ENCODE results near the gene TXNDC16.
"Not testable (repeated sequence)": the region's sequence is repeated elsewhere in the genome, so short reads cannot be mapped to it uniquely, and the experiment has no call there.

TXNDC16 gene

GRCh38 chr14:52547027-52547426 is 5.3 kb downstream of the TXNDC16 start:
- intact Hi-C loops (cut with DNase I), result no loop called here
- no peak for DNase-seq

GRCh38 chr14:52546318-52546670 is 6.0 kb downstream of the TXNDC16 start:
- no peak for DNase-seq
- intact Hi-C loops (cut with DNase I), result no loop called here

GRCh38 chr14:52545584-52546317 is 6.6 kb downstream of the TXNDC16 start:
- intact Hi-C loops (cut with DNase I), result no loop called here
- no peak for DNase-seq

DNA sequence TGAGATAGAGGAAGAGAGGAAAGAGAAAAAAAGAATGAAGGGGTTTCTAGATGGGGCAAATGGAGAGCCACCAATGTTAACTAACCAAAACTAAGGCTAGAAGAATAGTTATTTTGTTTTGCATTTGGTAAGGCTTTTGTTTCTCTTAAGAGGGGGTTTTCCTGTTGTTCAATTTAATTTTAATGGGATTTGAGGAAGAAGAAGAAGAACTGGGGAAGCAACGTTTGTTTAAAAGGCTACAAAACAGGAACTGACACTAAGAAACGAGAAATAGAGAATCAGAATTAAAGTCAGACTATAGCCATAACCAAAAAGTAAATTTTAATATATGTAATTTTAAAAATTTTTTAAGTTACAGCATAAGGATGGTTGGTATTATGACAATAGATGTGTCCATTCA is 13.7 kb downstream of the TXNDC16 start:
- DNase-seq, result no peak
- intact Hi-C loops (cut with DNase I), result no loop called here

DNA sequence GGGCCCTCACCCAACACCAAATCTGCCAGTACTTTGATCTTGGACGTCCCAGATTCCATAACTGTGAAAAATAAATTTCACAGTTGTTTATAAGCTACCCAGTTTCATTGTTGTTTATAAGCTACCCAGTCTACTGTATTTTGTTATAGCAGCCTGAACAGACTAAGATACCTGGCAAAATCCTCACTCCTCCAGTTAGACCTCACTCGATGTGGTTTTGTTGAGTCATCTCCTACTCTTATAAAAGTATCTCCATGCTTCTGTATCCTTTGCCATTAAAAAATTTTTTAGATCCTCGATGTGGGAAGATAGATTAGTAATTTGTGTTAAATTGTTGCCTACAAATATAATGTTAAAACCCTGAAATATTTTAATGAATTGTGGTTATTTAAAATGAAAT is 16.0 kb downstream of the TXNDC16 start:
- intact Hi-C loops (cut with DNase I), result no loop called here

DNA sequence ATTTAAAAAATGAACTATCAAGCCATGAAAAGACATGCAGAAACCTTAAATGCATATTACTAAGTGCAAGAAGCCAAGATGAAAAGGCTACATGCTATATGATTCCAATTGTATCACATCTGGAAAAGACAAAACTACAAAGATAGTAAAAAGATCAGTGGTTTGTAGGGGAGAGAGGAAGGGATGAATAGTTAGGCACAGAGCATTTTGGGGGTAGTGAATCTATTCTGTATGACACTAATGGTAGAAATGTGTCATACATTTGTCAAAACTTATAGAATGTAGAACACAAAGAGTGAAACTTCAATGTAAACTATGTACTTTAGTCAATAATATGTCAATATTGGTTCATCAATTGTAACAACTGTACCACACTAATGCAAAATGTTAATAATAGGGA is 20.8 kb downstream of the TXNDC16 start:
- DNase-seq, result no peak
- intact Hi-C loops (cut with DNase I), result no loop called here

More for the DNA sequence above, 16.0 kb downstream of the TXNDC16 start:
- no peak for DNase-seq

DNA sequence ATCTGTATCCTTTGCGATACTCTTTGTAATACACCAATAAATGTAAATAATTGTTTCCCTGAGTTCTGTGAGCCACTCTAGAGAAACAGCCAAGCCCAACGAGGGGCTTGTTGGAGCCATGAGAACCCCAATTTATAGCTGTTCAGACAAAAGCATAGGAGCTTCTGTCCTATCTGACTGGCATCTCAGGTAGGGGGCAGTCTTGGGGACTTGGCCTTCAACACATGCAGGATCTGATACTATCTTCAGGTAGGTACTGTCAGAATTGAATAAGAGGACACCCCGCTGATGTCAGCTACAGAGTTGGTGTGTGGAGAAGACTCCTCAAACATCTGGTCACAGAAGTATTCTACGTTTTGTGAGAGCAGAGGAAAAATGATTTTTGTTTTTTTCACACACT is 25.3 kb downstream of the TXNDC16 start:
- no peak for DNase-seq
- intact Hi-C loops (cut with DNase I), result no loop called here

GRCh38 chr14:52522581-52523345 is 29.5 kb downstream of the TXNDC16 start:
- DNase-seq, result no peak
- intact Hi-C loops (cut with DNase I), result no loop called here

GRCh38 chr14:52522033-52522432 is 30.3 kb downstream of the TXNDC16 start:
- no peak for DNase-seq

GRCh38 chr14:52514046-52514811 is 38.1 kb downstream of the TXNDC16 start:
- DNase-seq, result no peak
- intact Hi-C loops (cut with DNase I), result no loop called here

More at GRCh38 chr14:52522033-52522432, 30.3 kb downstream of the TXNDC16 start:
- intact Hi-C loops (cut with DNase I), result no loop called here

DNA sequence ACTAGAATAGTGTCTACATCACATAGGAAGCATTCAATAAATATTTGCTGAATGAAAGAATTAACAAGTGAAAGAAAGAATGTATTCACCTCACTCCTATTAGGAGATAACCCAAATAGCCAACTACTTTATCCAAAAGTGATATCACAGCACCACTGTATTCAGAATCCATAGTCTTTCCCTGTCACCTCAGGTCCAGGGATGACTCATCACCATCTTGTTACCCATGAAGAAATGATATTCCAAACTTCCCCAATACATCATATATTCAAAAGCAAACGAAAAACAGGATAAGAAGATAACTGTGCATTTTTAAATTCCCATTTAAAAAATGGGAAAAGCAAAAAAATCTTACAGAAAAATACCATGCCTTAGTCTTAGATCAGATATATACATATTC is 39.1 kb downstream of the TXNDC16 start:
- intact Hi-C loops (cut with DNase I), result no loop called here
- no peak for DNase-seq

DNA sequence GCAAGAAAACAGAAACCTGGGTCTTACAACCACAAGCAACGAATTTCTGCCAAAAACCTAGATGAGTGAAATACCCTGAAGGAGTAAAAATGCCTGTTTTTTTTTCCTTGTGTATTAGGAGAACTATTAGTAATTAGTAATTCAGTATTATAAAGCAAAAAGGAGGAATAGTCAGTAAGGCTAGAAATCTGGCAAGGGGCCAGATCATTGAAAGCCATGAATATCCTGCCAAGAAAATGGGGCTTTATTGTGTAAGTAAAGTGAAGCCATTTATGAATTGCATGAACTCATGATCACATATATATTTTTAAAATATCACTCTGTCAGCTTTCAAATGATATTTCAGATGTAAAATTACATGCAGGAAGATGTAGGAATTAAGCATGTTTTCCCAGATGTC is 57.9 kb downstream of the TXNDC16 start:
- intact Hi-C loops (cut with DNase I), result no loop called here
- no peak for DNase-seq

DNA sequence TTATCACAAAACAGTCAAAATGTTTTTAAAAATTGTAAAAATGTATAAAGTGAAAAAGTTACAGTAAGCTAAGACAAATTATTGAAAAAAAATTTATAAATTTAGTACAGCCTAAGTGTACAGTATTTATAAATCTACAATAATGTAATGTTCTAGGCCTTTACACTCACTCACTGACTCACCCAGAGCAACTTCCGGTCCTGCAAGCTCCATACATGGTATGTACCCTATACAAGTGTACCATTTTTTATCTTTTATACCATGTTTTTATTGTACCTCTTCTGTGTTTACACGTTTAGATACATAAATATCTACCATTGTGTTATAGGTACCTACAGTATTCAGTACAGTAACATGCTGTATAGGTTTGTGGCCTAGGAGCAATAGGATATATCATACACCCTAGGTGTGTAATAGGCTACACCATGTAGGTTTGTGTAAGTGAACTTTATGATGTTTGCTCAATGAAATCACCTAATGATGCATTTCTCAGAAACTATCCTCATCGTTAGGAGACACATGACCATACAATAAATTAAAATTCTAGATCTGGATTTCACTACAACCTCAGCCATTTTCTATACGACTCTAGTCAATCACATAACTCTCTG is 66.8 kb downstream of the TXNDC16 start:
- intact Hi-C loops (cut with DNase I), result no loop called here

GRCh38 chr14:52481864-52482263 is 70.4 kb downstream of the TXNDC16 start:
- DNase-seq, result no peak
- intact Hi-C loops (cut with DNase I), result no loop called here

More for the DNA sequence above, 66.8 kb downstream of the TXNDC16 start:
- no peak for DNase-seq

- intact Hi-C loops (cut with DNase I), result loop anchor here (2.0 kb wide), 1 partner anchor 175 kb away; no protein-coding TSS in a partner anchor
- DNase-seq, result no peak
Measured at GRCh38 chr14:52473557-52473956, 78.7 kb downstream of the TXNDC16 start.

DNA sequence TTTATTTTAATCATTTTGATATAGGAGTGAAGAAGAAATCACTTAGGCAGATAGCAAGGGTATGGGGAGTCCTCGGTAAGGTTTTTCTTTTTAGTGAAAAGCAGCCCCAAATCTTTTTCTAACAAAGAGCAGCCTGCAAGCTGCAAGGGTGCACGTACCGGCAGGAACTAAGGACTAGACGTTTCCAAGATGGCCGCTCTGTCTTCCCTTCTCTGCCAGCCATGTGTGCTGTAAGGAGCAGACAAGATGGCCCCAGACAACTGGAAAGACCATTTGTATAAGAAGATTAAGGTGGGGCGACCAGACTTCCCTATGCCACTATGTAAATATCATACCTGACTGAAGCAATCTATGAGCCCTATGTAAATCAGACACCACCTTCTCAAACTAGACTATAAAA is 79.6 kb downstream of the TXNDC16 start:
- intact Hi-C loops (cut with DNase I), result loop anchor here (2.0 kb wide), 1 partner anchor 174 kb away; no protein-coding TSS in a partner anchor
- no peak for DNase-seq

- intact Hi-C loops (cut with DNase I), result loop anchor here (2.0 kb wide), 1 partner anchor 173 kb away; no protein-coding TSS in a partner anchor
- not testable (repeated sequence) for DNase-seq
Measured at GRCh38 chr14:52472251-52472650, 80.1 kb downstream of the TXNDC16 start.

DNA sequence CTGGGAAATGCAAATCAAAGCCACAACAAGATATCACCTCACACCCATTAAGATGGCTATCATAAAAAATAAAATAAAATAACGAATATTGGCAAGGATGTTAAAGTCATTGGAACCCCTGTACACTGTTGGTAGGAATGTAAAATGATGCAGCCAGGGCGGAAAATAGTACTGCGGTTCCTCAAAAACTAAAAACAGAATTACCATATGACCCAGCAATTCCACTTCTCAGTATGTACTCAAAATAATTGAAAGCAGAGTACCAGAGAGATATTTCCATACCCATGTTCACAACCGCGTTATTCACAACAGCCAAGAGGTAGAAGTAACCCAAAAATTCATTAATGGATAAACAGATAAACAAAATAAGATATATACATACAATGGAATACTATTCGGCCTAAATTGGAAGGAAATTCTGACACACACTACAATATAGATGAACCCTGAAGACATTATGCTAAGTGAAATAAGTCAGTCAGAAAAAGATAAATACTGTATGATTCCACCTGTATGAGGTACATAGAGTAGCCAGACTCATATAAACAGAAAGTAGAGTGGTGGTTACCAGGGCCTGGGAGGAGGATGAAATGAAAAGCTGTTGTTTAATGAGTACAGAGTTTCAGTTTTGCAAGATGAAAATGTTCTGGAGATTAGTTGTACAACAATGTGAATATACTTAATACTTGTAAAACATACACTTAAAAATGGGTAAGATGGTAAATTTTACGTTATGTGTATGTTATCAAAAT is 84.6 kb downstream of the TXNDC16 start:
- intact Hi-C loops (cut with DNase I), result no loop called here
- DNase-seq, result no peak

DNA sequence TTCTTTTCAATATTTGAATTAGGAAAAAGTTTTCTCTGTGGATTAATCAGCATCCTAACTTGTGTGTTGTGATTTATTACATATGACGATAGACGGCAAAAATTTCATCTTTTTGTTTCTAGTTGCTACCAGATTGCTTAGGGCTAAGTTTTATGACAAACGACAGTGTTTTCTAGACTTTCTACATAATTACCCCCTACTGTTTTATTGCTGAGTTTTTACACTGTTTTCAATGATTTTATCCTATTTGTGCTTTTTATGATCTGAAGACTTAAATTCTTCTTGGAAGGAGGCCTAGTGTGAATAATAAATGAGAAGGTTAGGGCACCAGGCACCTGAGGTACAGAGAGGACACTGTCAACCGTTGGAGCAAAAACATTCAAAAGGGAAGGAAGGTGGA is 88.1 kb downstream of the TXNDC16 start:
- intact Hi-C loops (cut with DNase I), result no loop called here
- no peak for DNase-seq

- intact Hi-C loops (cut with DNase I), result no loop called here
- no peak for DNase-seq
Measured at GRCh38 chr14:52463375-52463774, 88.9 kb downstream of the TXNDC16 start.

Measured in posterior cingulate gyrus (tissue), 11 donors.